GM18499 (cell line): ENCODE results near the gene MED13L.

ENCODE experiments used
- ATAC-seq: cut with Tn5 transposase; IDR thresholded peaks from one replicate; pipeline ENCODE4 v1.9.1; 2021; ENCODE audit warnings: moderate number of reproducible peaks; ENCODE audit not compliant: insufficient read depth, unreplicated experiment

Gene MED13L

DNA sequence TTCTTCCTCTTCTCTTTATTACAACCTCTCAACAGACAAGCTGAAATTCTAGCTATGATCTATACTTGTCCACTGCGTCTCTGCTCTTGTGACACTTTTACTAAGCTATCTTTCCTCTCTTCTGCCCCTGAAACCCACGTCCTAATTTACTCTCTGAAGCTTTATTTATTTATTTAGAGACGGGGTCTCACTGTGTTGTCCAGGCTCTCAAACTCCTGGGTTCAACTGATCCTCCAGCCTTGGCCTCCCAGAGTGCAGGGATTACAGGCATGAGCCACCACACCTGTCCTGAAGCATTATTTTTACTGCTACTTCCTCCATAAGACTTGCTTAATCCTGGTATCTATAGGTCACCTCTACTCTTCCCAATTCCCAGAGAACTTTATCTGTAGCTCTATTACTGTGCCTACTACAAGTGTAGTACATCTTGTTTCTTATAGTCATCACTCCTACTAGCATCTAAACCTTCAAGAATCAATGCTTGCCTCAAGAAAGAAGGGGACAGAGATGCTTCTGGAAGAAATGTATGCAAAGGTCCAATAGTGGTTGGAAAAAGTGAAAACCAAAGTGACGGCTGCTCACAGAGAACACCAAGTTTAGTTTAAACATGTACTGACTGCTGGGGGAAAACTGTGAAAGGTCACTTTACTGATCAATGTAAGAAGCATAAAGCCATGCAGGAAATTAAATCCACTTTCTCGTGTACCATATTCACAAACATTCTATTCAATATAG lies 61.3 kb downstream of the MED13L start:
- no peak for ATAC-seq

DNA sequence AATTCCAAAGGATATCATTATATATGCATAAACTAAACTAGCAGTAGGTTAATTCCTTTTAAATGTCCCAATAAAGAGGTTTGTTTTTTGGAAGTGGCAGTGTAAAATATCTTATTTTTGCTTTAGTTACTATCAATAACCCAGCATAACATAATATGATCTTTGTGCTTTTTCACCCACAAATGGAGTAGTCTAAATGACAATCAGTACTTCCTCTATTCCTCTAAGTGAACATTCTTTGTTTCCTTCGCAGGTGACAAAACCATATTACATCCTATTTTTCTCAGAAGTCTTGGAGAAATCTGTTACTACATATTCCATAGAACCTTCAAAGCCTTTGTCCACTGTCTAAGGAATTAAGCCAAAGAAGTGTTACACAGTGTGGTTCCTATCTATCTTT lies 62.5 kb downstream of the MED13L start:
- no peak for ATAC-seq

DNA sequence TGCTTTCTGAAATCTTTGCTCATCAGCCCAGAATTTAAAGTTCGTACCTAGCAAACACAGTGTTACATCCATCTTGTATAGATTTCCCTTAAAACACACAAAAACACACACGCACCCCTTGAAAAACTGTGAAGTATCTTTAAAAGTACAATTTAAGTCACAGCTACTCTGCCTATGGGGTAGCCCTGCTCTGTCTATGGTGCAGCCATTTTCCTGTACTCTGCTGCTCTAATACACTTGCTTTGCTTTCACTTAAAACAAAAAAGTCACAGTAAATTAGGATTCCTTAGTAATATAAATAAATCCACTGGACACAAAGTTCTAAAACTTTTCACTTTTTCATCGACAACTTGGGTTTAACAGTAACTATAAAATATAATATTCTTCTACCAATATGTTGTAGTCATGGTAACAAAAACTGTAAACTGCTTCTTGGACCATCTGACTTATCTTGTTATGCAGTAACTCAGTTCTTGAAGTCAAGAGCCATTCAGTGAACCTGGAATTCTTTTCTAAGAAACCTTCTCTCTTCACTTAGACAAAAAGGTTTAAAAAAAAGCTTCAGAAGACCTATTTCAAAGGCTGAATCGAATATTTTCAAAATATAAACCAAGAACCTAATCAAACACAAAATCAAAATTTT lies 63.5 kb downstream of the MED13L start:
- ATAC-seq: no peak

DNA sequence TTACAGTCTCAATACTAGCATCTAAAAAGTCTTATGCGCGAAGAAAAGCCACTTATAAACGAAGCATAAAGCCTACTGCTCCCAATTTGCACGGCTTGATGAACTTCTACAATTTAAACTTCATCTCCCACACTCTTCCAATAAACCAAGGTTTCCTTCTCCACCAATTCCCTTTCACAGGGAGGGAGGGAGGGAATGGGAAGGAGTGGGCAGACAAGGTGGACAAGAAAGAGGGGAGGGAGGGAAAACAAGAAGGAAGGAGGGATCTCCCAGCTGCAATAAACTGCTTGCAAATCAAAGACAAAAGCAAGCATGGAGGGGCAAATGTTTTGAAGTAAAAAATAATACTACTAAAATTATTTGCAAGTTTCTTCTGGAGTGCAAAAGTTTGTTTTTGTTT lies 64.5 kb downstream of the MED13L start:
- ATAC-seq: no peak

DNA sequence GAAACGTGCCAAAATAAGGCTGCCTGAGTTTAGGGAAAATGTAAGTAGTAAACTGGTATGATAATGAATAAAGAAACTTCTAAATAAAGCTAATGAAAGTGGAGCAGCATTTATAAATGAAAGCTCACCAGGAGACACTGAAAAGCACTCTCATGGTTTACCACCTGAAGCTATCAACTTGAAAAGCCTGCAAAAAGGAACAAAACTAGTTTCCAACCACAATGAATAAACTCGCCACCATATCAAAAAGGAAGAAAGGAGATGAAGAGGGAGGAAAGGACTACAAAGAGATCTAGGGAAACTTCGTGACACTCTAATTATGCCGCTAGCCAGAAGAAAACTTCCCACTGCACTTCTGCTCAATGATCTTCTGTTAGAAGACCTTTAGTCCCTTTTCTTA lies 66.7 kb downstream of the MED13L start:
- ATAC-seq: no peak

DNA sequence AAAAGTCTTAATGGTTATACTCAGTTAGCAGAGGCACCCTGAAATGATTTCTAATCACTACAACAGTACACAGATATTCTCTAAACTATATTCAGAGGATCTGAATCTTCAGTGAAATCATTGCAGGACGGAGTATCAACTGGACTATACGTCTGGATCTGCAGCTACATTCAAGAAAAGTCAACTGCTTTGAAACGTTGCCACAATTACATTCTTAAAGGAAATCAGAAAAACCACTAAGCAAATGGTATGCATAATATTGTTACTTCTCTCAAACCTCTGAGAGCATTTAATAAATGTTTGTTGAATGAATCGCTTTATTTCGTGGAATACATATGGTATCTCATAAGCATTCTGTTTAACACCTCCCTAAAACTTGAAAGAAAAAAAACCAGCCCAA lies 67.4 kb downstream of the MED13L start:
- ATAC-seq: no peak

DNA sequence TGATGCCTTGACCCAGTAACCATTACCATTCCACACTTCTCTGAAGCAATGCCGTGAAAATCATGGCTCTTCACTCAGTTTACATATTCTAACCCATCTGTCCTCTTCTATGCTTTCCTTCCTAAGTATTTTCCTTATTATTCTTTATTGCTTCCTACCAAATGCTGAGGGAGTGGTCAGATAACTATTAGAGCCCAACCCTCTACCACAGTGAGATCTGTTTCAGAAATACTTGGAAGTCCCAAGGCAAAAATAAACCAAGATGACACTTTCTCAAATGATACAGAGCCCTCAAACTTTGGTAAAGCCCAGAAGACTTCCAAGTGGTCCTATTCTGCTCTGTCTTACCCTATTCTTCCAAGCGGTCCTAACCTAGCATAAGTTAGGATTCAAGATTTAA lies 68.0 kb downstream of the MED13L start:
- ATAC-seq: no peak

DNA sequence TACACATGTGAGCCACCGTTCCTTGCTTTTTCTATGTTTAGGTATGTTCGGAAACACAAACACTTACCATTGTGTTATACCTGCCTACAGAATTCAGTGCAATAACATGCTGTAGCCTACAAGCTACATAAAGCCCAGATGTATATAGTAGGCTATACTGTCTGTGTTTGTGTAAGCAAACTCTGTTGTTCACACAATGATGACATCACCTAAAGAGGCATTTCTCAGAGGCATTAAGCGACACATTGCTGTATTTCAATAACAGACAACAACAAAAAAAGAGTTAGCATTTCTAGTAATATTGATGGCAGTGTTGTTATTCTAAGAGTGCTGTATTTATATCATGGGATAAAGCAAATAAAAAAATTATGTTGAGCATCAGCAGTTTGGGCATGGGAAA lies 70.2 kb downstream of the MED13L start:
- no peak for ATAC-seq

DNA sequence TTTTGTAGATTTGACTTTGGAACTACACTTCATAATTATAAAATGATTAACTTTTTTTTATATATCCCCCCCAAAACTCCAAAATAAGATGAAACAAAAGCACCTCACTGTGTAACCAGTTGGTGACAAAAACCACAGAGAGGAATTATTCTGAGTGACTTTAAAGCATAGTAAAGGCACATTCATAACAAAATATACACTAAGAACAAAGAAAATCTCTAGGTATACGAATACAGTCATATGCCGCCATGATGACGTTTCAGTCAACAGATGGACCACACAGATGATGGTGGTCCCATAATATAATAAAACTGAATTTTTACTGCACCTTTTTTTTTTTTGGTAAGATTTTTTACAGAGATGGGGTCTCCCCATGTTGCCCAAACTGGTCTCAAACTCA lies 70.7 kb downstream of the MED13L start:
- no peak for ATAC-seq

DNA sequence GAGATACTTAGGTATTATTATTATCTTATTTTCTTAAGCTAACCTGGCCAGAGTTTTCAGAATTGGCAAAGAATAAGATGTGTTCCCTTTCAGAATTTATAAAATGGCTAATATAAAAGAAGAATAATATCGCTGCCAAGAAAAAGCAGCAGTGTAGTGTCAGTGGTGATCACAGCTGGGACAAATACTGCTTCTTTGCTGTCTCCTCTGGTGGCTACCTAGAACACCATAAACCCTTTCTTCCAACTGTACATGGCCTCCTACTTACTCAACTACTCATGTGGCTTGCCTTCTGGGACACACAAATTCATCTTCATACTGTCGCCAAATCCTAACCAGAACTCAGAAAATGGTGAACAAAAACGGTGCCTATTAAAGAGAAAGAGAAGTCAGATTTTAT lies 72.7 kb downstream of the MED13L start:
- ATAC-seq: no peak

DNA sequence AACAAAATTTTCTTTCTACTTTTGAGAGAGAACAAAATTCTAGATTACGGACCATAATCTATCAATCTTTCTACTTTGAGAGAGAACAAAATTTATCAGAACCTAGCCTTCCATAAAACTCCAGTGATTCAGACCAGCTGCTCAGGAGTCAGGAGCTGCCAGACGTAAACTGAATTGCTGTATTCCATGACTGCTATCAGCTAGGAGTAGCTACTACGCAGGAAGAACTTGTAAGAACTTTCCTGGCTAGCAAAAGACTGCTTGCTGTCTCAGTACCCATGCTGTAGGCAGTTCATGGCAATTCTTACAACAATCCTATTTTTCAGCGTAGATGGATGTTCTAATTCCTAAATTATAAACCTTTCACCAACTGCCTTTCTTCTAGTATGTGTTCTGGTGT lies 73.3 kb downstream of the MED13L start:
- no peak for ATAC-seq

DNA sequence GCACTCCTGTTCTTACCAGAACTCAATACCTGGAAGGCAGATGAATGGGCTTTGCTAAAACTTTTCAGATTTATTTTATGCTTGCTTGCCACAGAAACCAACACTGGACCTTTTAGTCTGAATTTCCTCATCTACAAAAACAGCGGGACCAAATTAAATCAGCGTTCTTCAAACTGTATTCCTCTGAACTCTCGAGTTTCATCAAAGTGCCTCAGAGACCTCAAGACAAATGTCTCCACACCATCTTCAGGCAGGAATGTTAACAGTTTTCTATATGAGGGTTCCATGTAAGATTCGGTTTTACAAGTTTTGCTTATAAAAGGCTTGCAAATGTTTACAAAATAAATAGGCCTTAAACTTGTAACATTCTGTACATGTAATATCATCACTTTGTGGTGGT lies 74.6 kb downstream of the MED13L start:
- ATAC-seq: no peak

DNA sequence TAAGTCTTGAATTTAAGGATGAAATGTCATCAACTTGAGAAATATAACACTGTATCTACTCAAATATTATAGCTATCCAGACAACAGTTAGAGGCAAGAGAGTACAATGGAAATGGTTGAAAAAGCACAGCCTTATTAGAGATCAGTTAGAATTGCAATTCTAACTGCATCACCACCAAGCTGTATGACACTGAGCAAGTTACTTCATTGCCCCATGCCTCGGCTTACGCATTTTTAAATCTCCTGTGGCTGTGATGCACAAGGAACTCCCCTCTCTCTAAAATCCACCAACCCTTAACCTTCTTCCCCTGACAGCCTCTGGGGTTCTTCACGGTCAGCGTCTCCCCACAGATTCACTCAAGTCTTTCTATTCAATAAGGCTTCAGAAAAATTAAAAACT lies 75.1 kb downstream of the MED13L start:
- no peak for ATAC-seq

DNA sequence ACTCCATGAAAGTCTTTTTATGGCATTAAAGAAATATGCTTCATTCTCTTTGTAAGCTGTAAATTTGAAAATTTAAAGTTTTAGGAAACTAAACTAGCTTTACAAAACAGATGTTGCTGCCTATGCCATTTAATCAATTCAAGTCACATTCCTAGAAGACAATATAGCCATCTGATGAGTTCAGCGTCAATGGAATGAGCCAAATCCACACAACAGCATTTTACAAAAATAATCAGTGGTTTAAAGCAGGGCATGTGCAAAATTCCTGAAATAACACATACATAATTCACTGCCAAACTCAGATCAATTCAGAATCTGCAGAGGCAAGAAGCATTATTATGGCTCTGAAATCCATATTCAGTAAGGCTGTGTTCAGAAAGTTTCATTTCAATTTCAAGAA lies 75.6 kb downstream of the MED13L start:
- ATAC-seq: no peak

DNA sequence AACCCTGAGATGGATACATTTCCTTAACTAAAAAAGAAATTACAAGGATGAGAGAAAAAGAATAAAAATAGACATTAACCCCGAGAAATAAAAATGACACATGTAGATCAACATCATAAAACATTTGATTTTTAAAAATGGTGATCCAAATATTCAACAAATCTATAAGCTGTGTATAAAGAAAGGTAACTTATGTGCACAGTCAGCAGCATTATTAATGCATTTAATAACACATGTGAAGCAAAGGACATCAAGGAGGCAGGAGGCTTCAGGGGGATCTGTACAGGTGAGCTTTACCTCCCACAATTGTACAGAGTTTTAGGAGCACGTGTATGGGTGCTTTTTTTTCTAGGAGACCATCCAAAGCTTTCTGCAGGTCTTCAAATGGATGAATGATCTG lies 76.1 kb downstream of the MED13L start:
- ATAC-seq: no peak

DNA sequence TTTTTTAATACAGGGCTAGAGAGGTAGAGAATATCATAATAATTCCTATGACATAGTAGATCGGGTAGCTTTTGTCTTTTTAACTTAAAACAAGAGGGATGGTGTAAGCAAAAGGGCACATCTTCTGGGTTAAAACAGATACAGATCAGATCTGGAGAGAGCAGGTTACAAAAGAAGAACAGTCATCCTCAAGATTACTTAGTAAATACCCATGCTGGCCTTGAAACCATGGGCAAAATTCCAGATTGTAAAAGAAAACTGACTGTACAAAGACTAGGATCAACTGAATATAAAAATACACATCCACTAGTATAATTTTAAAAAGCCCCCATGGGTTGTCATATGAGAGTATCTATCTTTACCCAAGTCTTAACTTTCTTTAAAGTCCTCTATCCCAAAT lies 76.7 kb downstream of the MED13L start:
- no peak for ATAC-seq

DNA sequence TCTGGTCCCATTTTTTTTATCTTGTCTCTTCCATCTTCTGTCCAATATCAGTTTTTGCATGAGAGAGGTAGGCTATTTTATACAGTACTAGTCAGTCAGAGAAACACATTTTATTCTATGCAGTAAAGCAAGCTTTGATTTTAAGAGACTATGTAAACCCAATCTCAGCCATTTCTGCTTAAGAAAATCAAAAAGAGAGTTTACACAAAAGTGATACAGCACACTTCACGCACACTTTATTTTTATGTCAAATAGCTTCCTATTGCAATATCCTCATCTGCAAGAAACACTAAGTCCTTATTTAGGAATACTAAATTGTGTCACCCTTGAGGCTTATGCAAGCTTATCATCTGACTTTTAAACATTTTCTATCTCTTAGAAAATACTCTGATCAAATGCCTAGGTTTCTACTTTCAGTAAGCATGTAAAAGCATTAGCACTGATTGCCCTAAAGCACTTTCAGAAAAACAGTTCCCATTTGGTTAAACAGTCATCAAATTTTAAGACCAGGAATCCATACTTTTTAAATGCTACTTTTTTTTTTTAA lies 78.3 kb downstream of the MED13L start:
- ATAC-seq: no peak

DNA sequence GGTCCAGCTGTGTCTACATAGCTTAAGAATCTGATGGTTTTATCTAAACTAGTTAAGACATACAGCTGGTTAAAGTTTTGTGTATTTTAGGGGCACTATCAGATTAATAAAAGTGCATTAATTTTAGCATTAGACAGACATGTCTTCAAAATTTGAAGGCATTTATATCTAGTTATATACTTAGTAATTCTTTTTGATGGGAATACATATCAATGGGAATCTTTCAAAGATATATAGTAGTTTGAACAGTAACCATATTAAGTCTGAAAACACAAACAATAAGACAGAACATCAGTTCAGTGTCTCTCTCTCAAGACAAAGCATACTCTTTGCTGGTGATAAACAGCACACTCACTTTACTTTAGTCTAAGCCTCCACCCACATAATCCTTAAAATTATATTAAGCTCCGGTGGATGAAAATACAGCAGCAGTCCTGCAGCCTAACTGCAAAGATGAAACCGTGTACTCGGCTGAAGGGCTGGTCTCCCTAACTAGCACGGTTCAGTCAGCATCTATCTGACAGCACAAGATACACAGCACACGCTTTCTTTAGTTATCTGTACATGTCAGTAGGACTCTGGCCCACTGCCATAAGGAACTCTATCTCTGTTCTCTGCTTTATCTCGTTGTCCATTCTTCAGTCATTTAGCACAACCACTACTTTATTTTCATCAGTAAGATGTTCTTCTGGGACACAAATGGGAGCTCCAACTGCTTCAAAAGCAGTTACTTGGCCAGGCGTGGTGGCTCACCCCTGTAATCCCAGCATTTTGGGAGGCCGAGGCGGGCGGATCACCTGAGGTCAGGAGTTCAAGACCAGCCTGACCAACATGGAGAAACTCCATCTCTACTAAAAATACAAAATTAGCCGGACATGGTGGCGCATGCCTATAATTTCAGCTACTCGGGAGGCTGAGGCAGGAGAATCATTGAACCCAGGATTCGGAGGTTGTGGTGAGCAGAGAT lies 80.5 kb downstream of the MED13L start:
- ATAC-seq: no peak

DNA sequence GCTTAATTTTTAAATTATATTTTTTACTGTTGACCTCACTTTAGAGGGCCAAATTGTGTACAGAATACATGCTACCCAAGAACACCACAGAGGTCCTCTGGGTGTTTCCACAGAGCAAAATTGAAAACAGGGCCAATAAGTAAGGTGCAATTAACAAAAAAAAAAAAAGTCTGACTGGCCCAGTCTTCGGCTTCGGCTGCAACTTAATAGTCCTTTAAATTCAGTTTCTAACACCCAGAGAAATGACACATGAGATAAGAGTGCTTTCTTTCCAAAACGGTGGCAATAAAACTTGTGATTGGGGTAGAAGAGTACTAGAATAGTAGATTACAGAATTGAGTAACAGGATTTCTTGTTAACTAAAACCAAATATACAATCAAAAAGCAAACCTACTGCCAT lies 81.3 kb downstream of the MED13L start:
- no peak for ATAC-seq

DNA sequence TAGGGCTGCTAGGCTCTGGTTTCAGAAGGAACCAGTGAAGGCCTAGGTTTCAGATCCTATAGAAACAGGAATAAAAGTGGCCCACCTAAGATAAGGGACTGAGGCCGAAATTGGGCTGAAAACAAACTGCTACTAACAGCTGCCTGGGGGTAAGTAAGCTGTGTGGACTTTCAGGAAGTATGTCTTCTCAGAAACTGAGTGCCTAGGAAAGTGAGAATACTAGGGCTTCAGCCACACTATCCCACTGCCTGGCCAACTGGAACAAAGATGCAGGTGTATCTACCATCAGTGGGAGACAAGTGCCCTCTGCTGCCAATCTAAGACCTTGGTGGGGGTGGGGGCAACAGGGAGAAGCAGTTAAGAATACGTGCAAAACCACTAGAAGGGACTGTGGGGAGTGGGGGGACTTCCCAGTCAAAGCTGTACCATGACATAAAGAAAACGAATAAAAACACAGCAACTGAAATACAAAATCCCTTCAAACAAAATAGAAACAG lies 82.5 kb downstream of the MED13L start:
- ATAC-seq: peak; percentile 59

DNA sequence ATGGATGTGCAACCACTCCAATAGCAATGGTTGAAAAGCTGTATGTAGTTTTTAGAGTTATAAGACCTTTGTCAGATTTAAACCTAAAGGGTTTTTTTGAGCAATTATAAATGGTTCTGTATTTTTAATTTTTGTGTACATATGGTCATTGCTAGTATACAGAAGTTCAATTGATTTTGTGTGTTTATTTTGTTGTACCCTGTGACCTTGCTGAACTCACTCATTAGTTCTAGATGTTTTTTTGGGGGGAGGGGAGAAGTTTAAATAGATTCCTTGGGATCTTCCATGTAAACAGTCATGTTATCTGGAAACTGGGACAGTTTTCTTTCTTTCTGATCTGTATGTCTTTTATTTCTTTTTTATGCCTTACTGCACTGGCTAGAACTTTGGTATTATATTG lies 87.8 kb downstream of the MED13L start:
- no peak for ATAC-seq
